BLaER1 treated with 17β-estradiol and CSF1 and Interleukin-3, amounts not matched to agents 10 nM and 100 nM (cell line): ENCODE data around the gene GPATCH11.

ENCODE experiments used
- H3K27ac ChIP-seq, 11 experiments: shearing (Covaris generic); formaldehyde crosslinking; 2 replicates each; pipeline ENCODE4 v1.8.1; 2022
- H3K27me3 ChIP-seq, 11 experiments: shearing (Covaris generic); formaldehyde crosslinking; 2 replicates each; pipeline ENCODE4 v1.8.1; 2022
- H3K36me3 ChIP-seq, 11 experiments: shearing (Covaris generic); formaldehyde crosslinking; 2 replicates each; pipeline ENCODE4 v1.8.1; 2022
- H3K4me1 ChIP-seq, 10 experiments: shearing (Covaris generic); formaldehyde crosslinking; 2 replicates each; pipeline ENCODE4 v1.8.1; 2022
- H3K4me2 ChIP-seq, 11 experiments: shearing (Covaris generic); formaldehyde crosslinking; 2 replicates each; pipeline ENCODE4 v1.8.1; 2022
- H3K4me3 ChIP-seq, 10 experiments: shearing (Covaris generic); formaldehyde crosslinking; 2 replicates each; pipeline ENCODE4 v1.8.1; 2022
- H3K9ac ChIP-seq, 11 experiments: shearing (Covaris generic); formaldehyde crosslinking; 2 replicates each; pipeline ENCODE4 v1.8.1; 2022
- H3K9me3 ChIP-seq, 11 experiments: shearing (Covaris generic); formaldehyde crosslinking; replicated peaks in 1 of 11; 2 replicates each; pipeline ENCODE4 v1.8.1; 2022
- H4K20me1 ChIP-seq, 11 experiments: shearing (Covaris generic); formaldehyde crosslinking; 2 replicates each; pipeline ENCODE4 v1.8.1; 2022
- Cebpa-rat ChIP-seq, 11 experiments: shearing (Covaris generic); IDR thresholded peaks; 2 replicates each; pipeline ENCODE4 v1.8.1; 2022

The GPATCH11 gene

GRCh38 chr2:37119157-37119556 is 34.8 kb downstream of the GPATCH11 start:
- H3K27ac ChIP-seq, result peak overlapping the region in 2 of 11 experiments; percentile 8 to 30; a peak in 2 of 22 replicates
- no peak overlapping the region for H3K4me2 ChIP-seq
- no peak overlapping the region for H3K4me3 ChIP-seq
- peaks cover 77 to 98% (median 89%) of the 10 kb centered on the region in 11 experiments for H3K36me3 ChIP-seq
- no peak for TF ChIP-seq Cebpa-rat (IDR thresholded peaks at IDR 0.05)
- H3K9me3 ChIP-seq, result no peaks in the 10 kb centered on the region
- H4K20me1 ChIP-seq, result peaks cover 0 to 13% (median 0%) of the 10 kb centered on the region in 11 experiments; a peak in 3 of 22 replicates
- no peaks in the 10 kb centered on the region for H3K27me3 ChIP-seq
- H3K4me1 ChIP-seq, result no peaks in the 10 kb centered on the region
- no peak overlapping the region for H3K9ac ChIP-seq

GRCh38 chr2:37125416-37125815 is 41.1 kb downstream of the GPATCH11 start:
- TF ChIP-seq Cebpa-rat (IDR thresholded peaks at IDR 0.05), result no peak
- Histone ChIP-seq H3K4me2 (no peak overlapping the region), H3K4me3 (no peak overlapping the region), H3K27me3 (no peaks in the 10 kb centered on the region), H3K9ac (no peak overlapping the region), H4K20me1 (peaks cover 0 to 3% (median 0%) of the 10 kb centered on the region in 11 experiments; a peak in 1 of 22 replicates), H3K27ac (no peak overlapping the region), H3K4me1 (no peaks in the 10 kb centered on the region), H3K36me3 (peaks cover 87 to 100% (median 97%) of the 10 kb centered on the region in 11 experiments), H3K9me3 (no peaks in the 10 kb centered on the region)

GRCh38 chr2:37132914-37133313 is 48.6 kb downstream of the GPATCH11 start:
- Histone ChIP-seq H3K4me1 (no peaks in the 10 kb centered on the region), H3K4me2 (no peak overlapping the region), H3K27ac (no peak overlapping the region), H3K9me3 (peaks cover 0 to 6% (median 0%) of the 10 kb centered on the region in 11 experiments; a peak in 1 of 22 replicates), H3K9ac (no peak overlapping the region), H3K27me3 (no peaks in the 10 kb centered on the region), H4K20me1 (no peaks in the 10 kb centered on the region), H3K36me3 (peaks cover 98 to 100% (median 100%) of the 10 kb centered on the region in 11 experiments), H3K4me3 (no peak overlapping the region)
- TF ChIP-seq Cebpa-rat (IDR thresholded peaks at IDR 0.05), result no peak

GRCh38 chr2:37142546-37142945 is 58.2 kb downstream of the GPATCH11 start:
- peaks cover 78 to 100% (median 95%) of the 10 kb centered on the region in 11 experiments for H3K36me3 ChIP-seq
- peaks cover 0 to 21% (median 1%) of the 10 kb centered on the region in 10 experiments; a peak in 6 of 20 replicates for H3K4me1 ChIP-seq
- no peak overlapping the region for H3K4me2 ChIP-seq
- no peak for TF ChIP-seq Cebpa-rat (IDR thresholded peaks at IDR 0.05)
- H4K20me1 ChIP-seq, result no peaks in the 10 kb centered on the region
- H3K27ac ChIP-seq, result no peak overlapping the region
- H3K9ac ChIP-seq, result no peak overlapping the region
- H3K27me3 ChIP-seq, result no peaks in the 10 kb centered on the region
- H3K4me3 ChIP-seq, result no peak overlapping the region
- H3K9me3 ChIP-seq, result no peaks in the 10 kb centered on the region

GRCh38 chr2:37143974-37144373 is 59.7 kb downstream of the GPATCH11 start:
- Histone ChIP-seq H3K9ac (no peak overlapping the region), H4K20me1 (peaks cover 0 to 11% (median 0%) of the 10 kb centered on the region in 11 experiments; a peak in 2 of 22 replicates), H3K27ac (peak overlapping the region in 9 of 11 experiments; percentile 39 to 68 (median 52); a peak in 10 of 22 replicates), H3K4me2 (peak overlapping the region in 2 of 11 experiments; percentile 12 to 33; a peak in 3 of 22 replicates), H3K4me3 (no peak overlapping the region), H3K4me1 (peaks cover 0 to 21% (median 1%) of the 10 kb centered on the region in 10 experiments; a peak in 6 of 20 replicates), H3K9me3 (no peaks in the 10 kb centered on the region), H3K27me3 (no peaks in the 10 kb centered on the region), H3K36me3 (peaks cover 77 to 100% (median 95%) of the 10 kb centered on the region in 11 experiments)
- TF ChIP-seq Cebpa-rat (IDR thresholded peaks at IDR 0.05), result no peak

GRCh38 chr2:37146062-37146461 is 61.7 kb downstream of the GPATCH11 start:
- Histone ChIP-seq H3K4me2 (no peak overlapping the region), H3K27me3 (no peaks in the 10 kb centered on the region), H3K36me3 (peaks cover 63 to 87% (median 80%) of the 10 kb centered on the region in 11 experiments), H3K4me1 (peaks cover 0 to 24% (median 5%) of the 10 kb centered on the region in 10 experiments; a peak in 6 of 20 replicates), H3K9me3 (no peaks in the 10 kb centered on the region), H3K4me3 (no peak overlapping the region), H3K27ac (no peak overlapping the region), H3K9ac (no peak overlapping the region), H4K20me1 (peaks cover 0 to 32% (median 5%) of the 10 kb centered on the region in 11 experiments; a peak in 5 of 22 replicates)
- TF ChIP-seq Cebpa-rat (IDR thresholded peaks at IDR 0.05), result no peak

- Histone ChIP-seq H4K20me1 (peaks cover 0 to 50% (median 6%) of the 10 kb centered on the region in 11 experiments; a peak in 8 of 22 replicates), H3K9ac (no peak overlapping the region), H3K9me3 (peaks cover 0 to 16% (median 7%) of the 10 kb centered on the region in 11 experiments; a peak in 11 of 22 replicates), H3K4me3 (no peak overlapping the region), H3K4me2 (no peak overlapping the region), H3K27ac (no peak overlapping the region), H3K36me3 (peaks cover 60 to 86% (median 75%) of the 10 kb centered on the region in 11 experiments), H3K4me1 (peaks cover 0 to 24% (median 5%) of the 10 kb centered on the region in 10 experiments; a peak in 7 of 20 replicates), H3K27me3 (no peaks in the 10 kb centered on the region)
- TF ChIP-seq Cebpa-rat (IDR thresholded peaks at IDR 0.05), result no peak
These were observed 64.0 kb downstream of the GPATCH11 start for GRCh38 chr2:37148325-37148724.
